CD4-positive, CD25-positive, alpha-beta regulatory T cell (primary cell): ENCODE data around the gene ARIH2. TPM values are rescaled to one million over a fixed set of nuclear protein-coding genes. Genes with fewer than 3 reads are reported as not detected.

Source experiments
- ATAC-seq, 2 donors: fragments of 150-1000 bp; cut with Tn5 transposase; one replicate each; pipeline ENCODE4 v1.10.0; 2021; ENCODE audit warnings: low read depth in 2 of 2, moderate number of reproducible peaks in 2 of 2, moderate library complexity in 1 of 2
- DNase-seq, 3 donors: peaks; one replicate each; pipeline versions ENCODE4 v3.0.0 to v3.0.0-alpha.2; 2012 to 2022; ENCODE audit warnings: mixed read lengths in 1 of 3
- H3K27ac ChIP-seq: one replicate; pipeline ENCODE4 v1.7.0; 2013; ENCODE audit warnings: mild to moderate bottlenecking, low read length; ENCODE audit not compliant: insufficient read depth, poor library complexity, severe bottlenecking
- H3K27me3 ChIP-seq: one replicate; pipeline ENCODE4 v1.7.0; 2013; ENCODE audit warnings: low read length; ENCODE audit not compliant: control insufficient read depth, insufficient read depth
- H3K36me3 ChIP-seq: one replicate; pipeline ENCODE4 v1.7.0; 2013; ENCODE audit warnings: mild to moderate bottlenecking, low read length, moderate library complexity; ENCODE audit not compliant: control insufficient read depth, insufficient read depth
- H3K4me1 ChIP-seq: 2 replicates; pipeline ENCODE4 v1.7.0; 2013; ENCODE audit warnings: mild to moderate bottlenecking, low read length; ENCODE audit not compliant: insufficient read depth, control insufficient read depth, poor library complexity, severe bottlenecking
- H3K4me3 ChIP-seq: one replicate; pipeline ENCODE4 v1.7.0; 2013; ENCODE audit warnings: low read depth, mild to moderate bottlenecking, low read length, moderate library complexity
- H3K9me3 ChIP-seq, 2 experiments: 1 replicate in 1 of 2; 2 replicates in 1 of 2; pipeline ENCODE4 v1.7.0; 2013; ENCODE audit warnings: low read length in 2 of 2, mild to moderate bottlenecking in 1 of 2, moderate library complexity in 1 of 2; ENCODE audit not compliant: control insufficient read depth in 2 of 2
- H3K27ac Mint-ChIP-seq, 3 donors: one replicate each; pipeline ENCODE4 v1.8.0; 2020 to 2022; ENCODE audit warnings: mild to moderate bottlenecking in 3 of 3, mixed read lengths in 3 of 3, moderate library complexity in 2 of 3
- H3K27me3 Mint-ChIP-seq: one replicate; pipeline ENCODE4 v1.8.0; 2022; ENCODE audit warnings: mild to moderate bottlenecking, mixed read lengths
- H3K36me3 Mint-ChIP-seq: one replicate; pipeline ENCODE4 v1.8.0; 2020; ENCODE audit warnings: mixed read lengths
- H3K4me1 Mint-ChIP-seq, 4 donors: one replicate each; pipeline ENCODE4 v1.8.0; 2020 to 2022; ENCODE audit warnings: mixed read lengths in 4 of 4, mild to moderate bottlenecking in 1 of 4
- H3K4me3 Mint-ChIP-seq, 4 donors: one replicate each; pipeline ENCODE4 v1.8.0; 2020 to 2022; ENCODE audit warnings: mild to moderate bottlenecking in 4 of 4, mixed read lengths in 4 of 4, moderate library complexity in 3 of 4
- H3K9me3 Mint-ChIP-seq, 7 donors: one replicate each; pipeline ENCODE4 v1.8.0; 2020 to 2022; ENCODE audit warnings: mixed read lengths in 7 of 7, mild to moderate bottlenecking in 3 of 7, moderate library complexity in 2 of 7
- polyA plus RNA-seq, 4 donors: library from polyadenylated mRNA; unstranded; fragments of 300-500 nt; fragmentation: Illumina TruSeq; gene quantifications; one replicate each; pipeline ENCODE4 v1.2.3, GENCODE V29; 2021
- total RNA-seq: library from RNA; stranded (reverse); gene quantifications from one replicate; pipeline ENCODE4 v1.2.3, GENCODE V29; 2022

The ARIH2 gene
- total RNA-seq (171 TPM), polyA plus RNA-seq (100 to 1,000 TPM; 110 to 114 (median 112) TPM)

GRCh38 chr3:48918388-48919214 lies at the start of gene ARIH2:
ARIH2 (plus strand) TSS chr3:48918842; CDS start chr3:48927559, 8,717 bp downstream.
- peaks cover 8 to 35% (median 19%) of the 10 kb centered on the region in 4 donors for H3K4me1 Mint-ChIP-seq
- peak within 1 kb of the TSS; percentile 96 to 99 (median 98) for H3K4me3 Mint-ChIP-seq
- Histone ChIP-seq H3K4me3 (peak within 1 kb of the TSS; percentile 96), H3K4me1 (peaks cover 35% of the 10 kb centered on the region), H3K9me3 (no peaks in the 10 kb centered on the region), H3K27me3 (no peaks in the 10 kb centered on the region), H3K36me3 (peaks cover 5% of the 10 kb centered on the region), H3K27ac (peak within 1 kb of the TSS; percentile 99)
- H3K9me3 Mint-ChIP-seq: peaks cover 0 to 1% (median 0%) of the 10 kb centered on the region in 7 donors
- ATAC-seq: peak; percentile 81 to 86
- H3K36me3 Mint-ChIP-seq: peaks cover 3% of the 10 kb centered on the region
- H3K27ac Mint-ChIP-seq: peak within 1 kb of the TSS; percentile 96 to 100 (median 98)
- DNase-seq: peak; percentile 88 to 93 (median 89)
- H3K27me3 Mint-ChIP-seq: peaks cover 6% of the 10 kb centered on the region

- H3K4me1 Mint-ChIP-seq: peaks cover 0 to 2% (median 0%) of the 10 kb centered on the region in 4 donors
- no peaks in the 10 kb centered on the region for H3K4me1 ChIP-seq
- H3K27ac ChIP-seq: no peak overlapping the region
- H3K9me3 Mint-ChIP-seq: no peaks in the 10 kb centered on the region
- H3K4me3 ChIP-seq: no peak overlapping the region
- DNase-seq (no peak), ATAC-seq (no peak)
- peaks cover 20% of the 10 kb centered on the region for H3K36me3 ChIP-seq
- H3K27ac Mint-ChIP-seq: no peak overlapping the region
- H3K9me3 ChIP-seq: no peaks in the 10 kb centered on the region
- no peaks in the 10 kb centered on the region for H3K27me3 ChIP-seq
- peaks cover 16% of the 10 kb centered on the region for H3K36me3 Mint-ChIP-seq
- no peak overlapping the region for H3K4me3 Mint-ChIP-seq
- H3K27me3 Mint-ChIP-seq: no peaks in the 10 kb centered on the region
Observed at GRCh38 chr3:48877671-48878070, 41.0 kb upstream of the ARIH2 start.

GRCh38 chr3:48879307-48879993 lies 39.2 kb upstream of the ARIH2 start:
- H3K36me3 Mint-ChIP-seq: peaks cover 20% of the 10 kb centered on the region
- no peak overlapping the region for H3K4me3 Mint-ChIP-seq

GRCh38 chr3:48879994-48880377 lies 38.7 kb upstream of the ARIH2 start:
- peaks cover 31% of the 10 kb centered on the region for H3K36me3 ChIP-seq
- no peaks in the 10 kb centered on the region for H3K4me1 ChIP-seq
- H3K4me3 ChIP-seq: no peak overlapping the region
- DNase-seq (no peak), ATAC-seq (no peak)
- H3K9me3 Mint-ChIP-seq: no peaks in the 10 kb centered on the region
- H3K4me1 Mint-ChIP-seq: peaks cover 0 to 4% (median 0%) of the 10 kb centered on the region in 4 donors
- H3K27ac Mint-ChIP-seq: peak overlapping the region in 1 of 3 donors; percentile 17
- H3K9me3 ChIP-seq: no peaks in the 10 kb centered on the region
- H3K36me3 Mint-ChIP-seq: peaks cover 25% of the 10 kb centered on the region
- H3K27me3 ChIP-seq: no peaks in the 10 kb centered on the region
- H3K27me3 Mint-ChIP-seq: no peaks in the 10 kb centered on the region
- H3K4me3 Mint-ChIP-seq: no peak overlapping the region
- H3K27ac ChIP-seq: no peak overlapping the region

More at GRCh38 chr3:48879307-48879993, 39.2 kb upstream of the ARIH2 start:
- H3K4me1 ChIP-seq: no peaks in the 10 kb centered on the region
- no peaks in the 10 kb centered on the region for H3K9me3 Mint-ChIP-seq
- H3K27ac ChIP-seq: no peak overlapping the region
- no peak overlapping the region for H3K4me3 ChIP-seq
- no peak for DNase-seq
- H3K27me3 ChIP-seq: no peaks in the 10 kb centered on the region
- peaks cover 27% of the 10 kb centered on the region for H3K36me3 ChIP-seq
- H3K27ac Mint-ChIP-seq: peak overlapping the region in 2 of 3 donors; percentile 17 to 79
- H3K27me3 Mint-ChIP-seq: no peaks in the 10 kb centered on the region
- H3K4me1 Mint-ChIP-seq: peaks cover 0 to 2% (median 0%) of the 10 kb centered on the region in 4 donors
- ATAC-seq: no peak
- H3K9me3 ChIP-seq: no peaks in the 10 kb centered on the region

- Mint-ChIP-seq H3K4me1 (peaks cover 0 to 8% (median 5%) of the 10 kb centered on the region in 4 donors), H3K9me3 (no peaks in the 10 kb centered on the region), H3K4me3 (no peak overlapping the region), H3K27ac (peak overlapping the region in 1 of 3 donors; percentile 36), H3K27me3 (no peaks in the 10 kb centered on the region), H3K36me3 (peaks cover 34% of the 10 kb centered on the region)
- Histone ChIP-seq H3K36me3 (peaks cover 31% of the 10 kb centered on the region), H3K9me3 (no peaks in the 10 kb centered on the region), H3K27me3 (no peaks in the 10 kb centered on the region), H3K4me3 (no peak overlapping the region), H3K4me1 (no peaks in the 10 kb centered on the region), H3K27ac (no peak overlapping the region)
- DNase-seq: no peak
- ATAC-seq: no peak
Observed at GRCh38 chr3:48881006-48881405, 37.6 kb upstream of the ARIH2 start.

- Histone ChIP-seq H3K27me3 (no peaks in the 10 kb centered on the region), H3K4me3 (no peak overlapping the region), H3K4me1 (no peaks in the 10 kb centered on the region), H3K27ac (no peak overlapping the region), H3K9me3 (no peaks in the 10 kb centered on the region), H3K36me3 (peaks cover 31% of the 10 kb centered on the region)
- no peak overlapping the region for H3K4me3 Mint-ChIP-seq
- no peaks in the 10 kb centered on the region for H3K9me3 Mint-ChIP-seq
- ATAC-seq (no peak), DNase-seq (no peak)
- H3K36me3 Mint-ChIP-seq: peaks cover 34% of the 10 kb centered on the region
- no peak overlapping the region for H3K27ac Mint-ChIP-seq
- no peaks in the 10 kb centered on the region for H3K27me3 Mint-ChIP-seq
- H3K4me1 Mint-ChIP-seq: peaks cover 0 to 8% (median 5%) of the 10 kb centered on the region in 4 donors
Observed at GRCh38 chr3:48881652-48882114, 37.0 kb upstream of the ARIH2 start.

DNA sequence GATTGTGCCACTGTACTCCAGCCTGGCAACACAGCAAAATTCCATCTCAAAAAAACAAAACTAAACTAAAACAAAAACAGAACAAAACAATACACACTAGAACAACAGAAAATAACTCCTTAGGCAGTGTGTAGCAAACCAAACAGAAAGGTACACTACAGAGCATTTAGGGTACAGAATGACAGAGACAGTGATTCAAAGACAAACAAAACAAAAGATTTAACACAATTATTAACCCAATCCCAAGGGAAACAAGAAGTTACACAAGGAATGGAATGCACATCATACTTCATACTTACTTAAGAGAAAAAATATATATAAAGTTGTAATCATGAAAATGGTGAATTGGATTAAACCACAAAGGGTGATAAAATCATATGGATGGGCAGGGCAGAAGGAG lies 32.9 kb upstream of the ARIH2 start:
- Histone ChIP-seq H3K27ac (no peak overlapping the region), H3K4me1 (no peaks in the 10 kb centered on the region), H3K4me3 (no peak overlapping the region), H3K36me3 (peaks cover 27% of the 10 kb centered on the region), H3K9me3 (no peaks in the 10 kb centered on the region), H3K27me3 (no peaks in the 10 kb centered on the region)
- Mint-ChIP-seq H3K4me1 (peaks cover 0 to 18% (median 8%) of the 10 kb centered on the region in 4 donors), H3K36me3 (peaks cover 33% of the 10 kb centered on the region), H3K4me3 (no peak overlapping the region), H3K9me3 (no peaks in the 10 kb centered on the region), H3K27me3 (no peaks in the 10 kb centered on the region), H3K27ac (no peak overlapping the region)
- ATAC-seq (no peak), DNase-seq (no peak)
